GM18511 (cell line): ENCODE results near the gene ZNF836.
A peak's percentile ranks its signal among the peaks of the same experiment; 100 is the strongest.
"Not testable (repeated sequence)": the region's sequence is repeated elsewhere in the genome, so short reads cannot be mapped to it uniquely, and the experiment has no call there.

Source experiments
- ATAC-seq: cut with Tn5 transposase; IDR thresholded peaks from one replicate; pipeline ENCODE4 v1.9.1; 2021; ENCODE audit warnings: mild to moderate bottlenecking, moderate library complexity; ENCODE audit not compliant: unreplicated experiment

ZNF836 gene

GRCh38 chr19:52171321-52172169 lies at the start of gene ZNF836:
Gene ZNF836 (minus strand): TSS chr19:52171621. CDS start chr19:52168072, 3,549 bp downstream.
- ATAC-seq = peak; percentile 76

GRCh38 chr19:52221031-52221430 lies 49.6 kb upstream of the ZNF836 start:
- no peak for ATAC-seq

GRCh38 chr19:52219611-52220010 lies 48.2 kb upstream of the ZNF836 start:
- ATAC-seq = no peak

- ATAC-seq = no peak
These were observed 46.2 kb upstream of the ZNF836 start for GRCh38 chr19:52217576-52217975.

GRCh38 chr19:52216401-52216800 lies 45.0 kb upstream of the ZNF836 start:
- no peak for ATAC-seq

- ATAC-seq = no peak
These were observed 42.8 kb upstream of the ZNF836 start for GRCh38 chr19:52214241-52214640.

GRCh38 chr19:52212572-52213255 lies 41.3 kb upstream of the ZNF836 start:
- ATAC-seq = no peak

- no peak for ATAC-seq
These were observed 40.6 kb upstream of the ZNF836 start for GRCh38 chr19:52211926-52212571.

- ATAC-seq = no peak
These were observed 39.8 kb upstream of the ZNF836 start for GRCh38 chr19:52211203-52211602.

GRCh38 chr19:52206481-52206880 lies 35.1 kb upstream of the ZNF836 start:
- no peak for ATAC-seq

- ATAC-seq = not testable (repeated sequence)
These were observed 29.5 kb upstream of the ZNF836 start for GRCh38 chr19:52200755-52201391.

GRCh38 chr19:52200044-52200443 lies 28.6 kb upstream of the ZNF836 start:
- ATAC-seq = no peak

GRCh38 chr19:52198678-52199077 lies 27.3 kb upstream of the ZNF836 start:
- no peak for ATAC-seq

GRCh38 chr19:52197964-52198363 lies 26.5 kb upstream of the ZNF836 start:
- ATAC-seq = no peak

- ATAC-seq = no peak
These were observed 25.0 kb upstream of the ZNF836 start for GRCh38 chr19:52196256-52196967.

- no peak for ATAC-seq
These were observed 20.5 kb upstream of the ZNF836 start for GRCh38 chr19:52191951-52192350.

GRCh38 chr19:52191389-52191788 lies 20.0 kb upstream of the ZNF836 start:
- ATAC-seq = no peak

- peak; percentile 0 for ATAC-seq
These were observed 19.3 kb upstream of the ZNF836 start for GRCh38 chr19:52190487-52191293.

- ATAC-seq = peak; percentile 93
These were observed 18.5 kb upstream of the ZNF836 start, which contains the start of gene PPP2R1A for GRCh38 chr19:52189735-52190486. Gene PPP2R1A (plus strand): TSS chr19:52190052. CDS start chr19:52190097, 45 bp downstream.
